ENCODE results near the gene RNF225. TPM values are rescaled to one million over a fixed set of nuclear protein-coding genes. Genes with fewer than 3 reads are reported as not detected.
A peak's percentile ranks its signal among the peaks of the same experiment; 100 is the strongest.

RNF225 gene
- total and polyA plus RNA-seq, 2 of the 13 experiments (the other 11 are each of a cell fraction or from before 2014, with no cell fraction given) = not detected

- TF ChIP-seq THAP11 (CRISPR knock-in tag; IDR thresholded peaks at IDR 0.05) = peak; percentile 62; the same call in 1 of the 2 replicates
- TF ChIP-seq FOSL2 (CRISPR knock-in tag; IDR thresholded peaks at IDR 0.05) = peak; percentile 56; the same call in 1 of the 2 replicates
Observed at GRCh38 chr19:58403920-58404478, 8.5 kb downstream of the RNF225 start (continued).

GRCh38 chr19:58406818-58407657, 11.6 kb downstream of the RNF225 start:
- H3K79me2 ChIP-seq (ENCODE audit: insufficient read depth, low read length) = peaks cover 23% of the 10 kb centered on the region
- CTCF ChIA-PET (ENCODE audit: low intra/inter-chr PET ratio, low total read pairs) = no interaction called here
- peak overlapping the region; percentile 85 for H3K27ac ChIP-seq (ENCODE audit: extremely low read length, insufficient read depth, low read length)
- peak; percentile 58 for DNase-seq (ENCODE audit: low spot score)
- ATAC-seq = peak; percentile 41
- peak overlapping the region; percentile 89 to 98 (median 95) for H3K4me3 ChIP-seq (replicated peaks in 1 of 3; ENCODE audit: insufficient read depth in 1 of 3, low read depth in 2 of 3, low read length in 3 of 3)
- no peaks in the 10 kb centered on the region for H3K9me3 ChIP-seq (ENCODE audit: low read length)
- H3K4me2 ChIP-seq (ENCODE audit: low read depth, low read length) = peak overlapping the region; percentile 93
- no peaks in the 10 kb centered on the region for H3K36me3 ChIP-seq (replicated peaks in 1 of 2; ENCODE audit: control insufficient read depth in 1 of 2, insufficient read depth in 2 of 2, low read length in 2 of 2)
- intact Hi-C loops (cut with micrococcal nuclease; ENCODE audit: unreplicated experiment) = loop anchor here (5.0 kb wide), 3 partner anchors 45 to 80 kb away; partner anchors contain the start of genes ZNF324, ZNF324B and ZSCAN22
- H3K9ac ChIP-seq (ENCODE audit: insufficient read depth, low read depth, low read length) = peak overlapping the region; percentile 89
- FAIRE-seq = peak; percentile 86
- H3K4me1 ChIP-seq (ENCODE audit: insufficient read depth, low read length) = peaks cover 45% of the 10 kb centered on the region
- POLR2A ChIA-PET = interaction anchor here (0.6 to 1.3 kb wide), 4 partner anchors 16 to 54 kb away, joined by 3 to 5 read pairs (median 3); partner anchors contain the start of genes A1BG and ZNF497
- BruUV-seq (replicated peaks) = no TSS peak
- in situ Hi-C loops (cut with HindIII; ENCODE audit: extremely low pct_ligation_motif_present, low pct_unique_long_range_greater_than_20kb) = no loop called here
- no peak overlapping the region for H2AFZ ChIP-seq (ENCODE audit: low read length)
- H3K27me3 ChIP-seq (ENCODE audit: control insufficient read depth in 1 of 2, insufficient read depth in 2 of 2, low read length in 2 of 2) = no peaks in the 10 kb centered on the region; a peak in 1 of 5 replicates
- no peaks in the 10 kb centered on the region for H4K20me1 ChIP-seq (ENCODE audit: insufficient read depth, low read length)
- WGBS (ENCODE audit: low lambda C conversion rate) = 18% methylated on average over 10 of the region's 10 CpGs
- TF ChIP-seq FOXP1 (IDR thresholded peaks at IDR 0.05) (no peak), FOXP1 (CRISPR knock-in tag; IDR thresholded peaks at IDR 0.05) (no peak), MIER3 (CRISPR knock-in tag; IDR thresholded peaks at IDR 0.05; ENCODE audit: borderline replicate concordance) (0 out of 2 replicates have a peak, but pooled peaks have one; percentile 25), ZNF350 (CRISPR knock-in tag; IDR thresholded peaks at IDR 0.05; ENCODE audit: borderline replicate concordance, low read depth) (no peak), ZNF749 (CRISPR knock-in tag; IDR thresholded peaks at IDR 0.05; ENCODE audit: borderline replicate concordance) (no peak), IRX3 (CRISPR knock-in tag; IDR thresholded peaks at IDR 0.05; ENCODE audit: borderline replicate concordance, low read depth) (0 out of 2 replicates have a peak, but pooled peaks have one; percentile 42), ZNF501 (CRISPR knock-in tag; IDR thresholded peaks at IDR 0.05) (peak; percentile 0; the same call in 1 of the 2 replicates), SMYD3 (CRISPR knock-in tag; IDR thresholded peaks at IDR 0.05) (0 out of 2 replicates have a peak, but pooled peaks have one; percentile 62), KAT7 (CRISPR knock-in tag; IDR thresholded peaks at IDR 0.05; ENCODE audit: borderline replicate concordance) (no peak), CENPT (CRISPR knock-in tag; IDR thresholded peaks at IDR 0.05; ENCODE audit: low read depth) (no peak), TEAD3 (CRISPR knock-in tag; optimal IDR thresholded peaks at IDR 0.05; ENCODE audit: borderline replicate concordance) (peak; percentile 98), FIP1L1 (IDR thresholded peaks at IDR 0.05; ENCODE audit: borderline replicate concordance, insufficient read depth, low read depth, low read length) (no peak), ZBTB46 (CRISPR knock-in tag; IDR thresholded peaks at IDR 0.05; ENCODE audit: borderline replicate concordance) (0 out of 2 replicates have a peak, but pooled peaks have one; percentile 37), SNAPC2 (CRISPR knock-in tag; IDR thresholded peaks at IDR 0.05) (0 out of 2 replicates have a peak, but pooled peaks have one; percentile 15), MED13 (CRISPR knock-in tag; IDR thresholded peaks at IDR 0.05) (no peak), HNF4A (CRISPR knock-in tag; IDR thresholded peaks at IDR 0.05) (0 out of 2 replicates have a peak, but pooled peaks have one; percentile 9), TFDP1 (CRISPR knock-in tag; IDR thresholded peaks at IDR 0.05; ENCODE audit: borderline replicate concordance) (no peak), PAWR (CRISPR knock-in tag; IDR thresholded peaks at IDR 0.05; ENCODE audit: borderline replicate concordance) (0 out of 2 replicates have a peak, but pooled peaks have one; percentile 37)
